HG03521 (cell line): ENCODE measurements around the gene GH1.
"Not testable (repeated sequence)": the region's sequence is repeated elsewhere in the genome, so short reads cannot be mapped to it uniquely, and the experiment has no call there.

Source experiments
- ATAC-seq: cut with Tn5 transposase; IDR thresholded peaks from one replicate; pipeline ENCODE4 v1.9.1; 2021; ENCODE audit warnings: mild to moderate bottlenecking, moderate library complexity; ENCODE audit not compliant: unreplicated experiment

Gene GH1

GRCh38 chr17:63928172-63928666 lies 9.6 kb upstream of the GH1 start:
- ATAC-seq = no peak

- ATAC-seq = no peak
Measured at GRCh38 chr17:63927464-63928171, 9.0 kb upstream of the GH1 start.

DNA sequence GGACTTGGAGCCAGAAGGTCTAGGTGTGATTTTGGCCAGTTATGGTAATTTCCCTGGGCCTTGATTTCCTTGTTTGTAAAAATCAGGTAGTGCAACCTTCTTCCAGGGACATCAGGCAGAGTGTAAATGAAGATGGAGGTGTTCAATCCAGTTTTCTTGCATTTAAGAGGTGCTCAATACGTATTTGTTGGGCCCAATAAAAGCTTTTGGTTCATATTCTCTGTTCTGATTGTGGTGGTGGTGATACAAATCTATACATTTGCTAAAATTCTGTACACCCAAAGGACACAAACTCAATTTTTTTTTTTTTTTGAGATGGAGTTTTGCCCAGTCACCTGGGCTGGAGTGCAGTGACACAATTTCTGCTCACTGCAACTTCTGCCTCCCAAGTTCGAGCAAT lies 7.5 kb upstream of the GH1 start:
- no peak for ATAC-seq

- ATAC-seq = no peak
Measured at GRCh38 chr17:63925615-63926014, 7.0 kb upstream of the GH1 start.

DNA sequence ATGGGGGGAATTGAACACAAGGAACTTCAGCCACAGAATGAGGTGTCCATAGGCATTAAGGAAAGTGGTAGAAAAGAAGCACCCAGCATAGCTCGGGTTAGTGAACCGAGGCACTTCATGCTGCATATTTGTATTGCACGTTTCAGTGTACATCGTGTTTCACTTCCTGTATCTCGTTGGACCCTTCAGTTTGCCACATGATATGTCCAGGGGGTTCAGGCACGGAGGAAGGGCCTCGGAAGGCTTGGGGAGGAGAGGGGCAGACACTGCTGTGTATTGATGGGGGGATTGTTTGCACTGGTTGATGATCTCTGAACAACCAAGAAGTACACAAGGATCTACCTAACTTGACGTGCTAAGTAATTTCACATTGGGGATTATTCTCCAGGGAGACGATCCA lies 3.8 kb upstream of the GH1 start:
- not testable (repeated sequence) for ATAC-seq

DNA sequence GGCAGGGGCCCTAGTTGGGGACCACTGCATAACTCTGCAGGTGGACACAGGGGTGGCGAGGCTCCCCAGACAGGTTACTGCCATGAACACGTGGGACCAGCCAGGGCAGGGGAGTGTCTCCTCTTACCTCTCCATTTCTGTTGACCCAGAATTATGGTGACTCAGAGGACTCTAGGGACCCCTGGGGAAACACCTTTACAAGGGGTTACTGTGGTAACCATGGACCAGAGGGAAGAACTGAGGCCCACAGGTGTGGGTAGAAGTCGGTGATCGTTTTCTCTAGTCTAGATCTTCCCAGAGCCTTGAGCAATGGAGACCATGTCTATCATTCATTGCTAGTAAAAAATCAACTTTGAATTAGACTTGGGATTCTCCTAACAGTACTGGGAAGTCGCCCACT lies 2.1 kb upstream of the GH1 start:
- ATAC-seq = not testable (repeated sequence)

- not testable (repeated sequence) for ATAC-seq
Measured at GRCh38 chr17:63920050-63920449, 1.4 kb upstream of the GH1 start.

DNA sequence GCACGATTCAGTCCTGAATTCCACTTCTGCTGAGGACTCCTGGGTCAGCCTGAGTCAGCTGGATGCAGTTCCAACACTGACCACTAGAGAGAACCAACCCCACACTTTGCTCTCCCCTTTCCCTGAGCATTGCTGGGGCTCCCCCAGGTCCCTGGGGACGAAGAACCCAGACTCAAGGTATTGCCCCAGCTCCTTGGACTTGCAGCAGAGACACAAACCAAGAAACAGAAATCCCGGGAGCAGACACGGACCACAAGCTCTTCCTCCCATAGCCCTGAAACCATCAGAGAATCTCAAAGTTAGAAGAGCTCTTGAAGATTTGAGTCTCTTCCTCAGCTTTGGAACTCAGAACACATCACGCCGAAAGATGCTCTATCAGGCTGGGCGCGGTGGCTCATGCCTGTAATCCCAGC lies 678 bp upstream of the GH1 start:
- ATAC-seq = peak; percentile 45

DNA sequence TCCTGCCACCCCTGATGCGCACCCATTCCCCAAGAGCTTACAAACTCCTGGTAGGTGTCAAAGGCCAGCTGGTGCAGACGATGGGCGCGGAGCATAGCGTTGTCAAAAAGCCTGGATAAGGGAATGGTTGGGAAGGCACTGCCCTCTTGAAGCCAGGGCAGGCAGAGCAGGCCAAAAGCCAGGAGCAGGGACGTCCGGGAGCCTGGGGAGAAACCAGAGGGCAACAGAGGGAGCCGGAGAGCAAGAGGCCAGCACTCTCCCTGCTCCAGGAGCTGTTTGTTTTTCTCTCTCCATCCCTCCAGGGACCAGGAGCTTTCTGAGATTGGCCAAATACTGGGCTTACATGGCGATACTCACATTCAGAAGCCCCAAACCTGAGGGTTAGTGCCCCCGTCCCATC lies 334 bp downstream of the GH1 start:
- no peak for ATAC-seq

DNA sequence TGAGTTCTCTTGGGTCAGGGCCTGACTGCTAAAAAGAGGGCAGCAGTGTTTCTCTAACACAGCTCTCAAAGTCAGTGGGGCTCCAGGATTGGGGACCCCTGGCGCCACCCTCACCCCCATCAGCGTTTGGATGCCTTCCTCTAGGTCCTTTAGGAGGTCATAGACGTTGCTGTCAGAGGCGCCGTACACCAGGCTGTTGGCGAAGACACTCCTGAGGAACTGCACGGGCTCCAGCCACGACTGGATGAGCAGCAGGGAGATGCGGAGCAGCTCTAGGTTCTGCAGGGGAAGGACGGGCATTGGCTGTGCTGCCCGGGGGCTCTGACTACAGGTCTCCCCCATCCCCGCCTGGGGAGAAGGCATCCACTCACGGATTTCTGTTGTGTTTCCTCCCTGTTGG lies 993 bp downstream of the GH1 start:
- ATAC-seq = no peak

DNA sequence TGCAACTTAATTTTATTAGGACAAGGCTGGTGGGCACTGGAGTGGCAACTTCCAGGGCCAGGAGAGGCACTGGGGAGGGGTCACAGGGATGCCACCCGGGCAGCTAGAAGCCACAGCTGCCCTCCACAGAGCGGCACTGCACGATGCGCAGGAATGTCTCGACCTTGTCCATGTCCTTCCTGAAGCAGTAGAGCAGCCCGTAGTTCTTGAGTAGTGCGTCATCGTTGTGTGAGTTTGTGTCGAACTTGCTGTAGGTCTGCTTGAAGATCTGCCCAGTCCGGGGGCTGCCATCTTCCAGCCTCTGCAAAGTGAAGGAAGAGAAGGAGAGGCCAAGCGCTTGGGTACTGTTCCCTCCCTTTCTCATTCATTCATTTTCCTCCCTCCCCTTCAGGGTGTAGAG lies 1.4 kb downstream of the GH1 start:
- ATAC-seq = not testable (repeated sequence)

DNA sequence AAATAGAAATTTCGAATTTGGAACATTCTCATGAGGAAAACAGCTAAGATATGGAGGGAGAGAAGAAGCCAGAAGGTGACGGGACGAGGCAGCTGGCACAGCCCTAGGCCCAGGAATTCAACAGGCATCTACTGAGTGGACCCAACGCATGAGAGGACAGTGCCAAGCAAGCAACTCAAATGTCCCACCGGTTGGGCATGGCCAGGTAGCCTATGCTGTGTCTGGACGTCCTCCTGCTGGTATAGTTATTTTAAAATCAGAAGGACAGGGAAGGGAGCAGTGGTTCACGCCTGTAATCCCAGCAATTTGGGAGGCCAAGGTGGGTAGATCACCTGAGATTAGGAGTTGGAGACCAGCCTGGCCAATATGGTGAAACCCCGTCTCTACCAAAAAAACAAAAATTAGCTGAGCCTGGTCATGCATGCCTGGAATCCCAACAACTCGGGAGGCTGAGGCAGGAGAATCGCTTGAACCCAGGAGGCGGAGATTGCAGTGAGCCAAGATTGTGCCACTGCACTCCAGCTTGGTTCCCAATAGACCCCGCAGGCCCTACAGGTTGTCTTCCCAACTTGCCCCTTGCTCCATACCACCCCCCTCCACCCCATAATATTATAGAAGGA lies 2.0 kb downstream of the GH1 start:
- ATAC-seq = no peak

- not testable (repeated sequence) for ATAC-seq
Measured at GRCh38 chr17:63915753-63916152, 2.9 kb downstream of the GH1 start.

DNA sequence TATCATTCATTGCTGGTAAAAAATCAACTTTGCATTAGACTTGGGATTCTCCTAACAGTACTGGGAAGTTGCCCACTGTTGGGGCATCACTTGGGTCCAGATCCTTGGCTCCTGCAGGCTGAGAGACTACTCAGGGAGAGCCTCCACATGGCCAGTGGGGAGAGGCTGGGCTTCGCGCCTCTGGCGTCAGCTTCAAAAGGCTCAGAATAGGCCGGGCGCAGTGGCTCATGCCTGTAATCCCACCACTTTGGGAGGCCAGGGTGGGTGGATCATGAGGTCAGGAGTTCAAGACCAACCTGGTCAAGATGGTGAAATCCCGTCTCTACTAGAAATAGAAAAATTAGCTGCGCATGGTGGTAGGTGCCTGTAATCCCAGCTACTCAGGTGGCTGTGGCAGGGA lies 4.2 kb downstream of the GH1 start:
- no peak for ATAC-seq

- no peak for ATAC-seq
Measured at GRCh38 chr17:63911657-63912100, 7.0 kb downstream of the GH1 start.

GRCh38 chr17:63911041-63911635 lies 7.5 kb downstream of the GH1 start, which contains the start of gene CSHL1:
Gene CSHL1, minus strand, starts transcription at chr17:63911258. Its CDS starts 62 bp downstream, at chr17:63911196.
- ATAC-seq = no peak

GRCh38 chr17:63910096-63910495 lies 8.5 kb downstream of the GH1 start:
- no peak for ATAC-seq

DNA sequence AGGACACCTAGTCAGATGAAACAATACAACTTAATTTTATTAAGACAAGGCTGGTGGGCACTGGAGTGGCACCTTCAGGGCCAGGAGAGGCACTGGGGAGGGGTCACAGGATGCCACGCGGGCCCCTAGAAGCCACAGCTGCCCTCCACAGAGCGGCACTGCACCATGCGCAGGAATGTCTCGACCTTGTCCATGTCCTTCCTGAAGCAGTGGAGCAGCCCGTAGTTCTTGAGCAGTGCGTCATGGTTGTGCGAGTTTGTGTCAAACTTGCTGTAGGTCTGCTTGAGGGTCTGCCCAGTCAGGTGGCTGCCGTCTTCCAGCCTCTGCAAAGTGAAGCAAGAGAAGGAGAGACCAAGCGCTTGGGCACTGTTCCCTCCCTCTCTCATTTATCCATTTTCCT lies 9.1 kb downstream of the GH1 start:
- not testable (repeated sequence) for ATAC-seq

DNA sequence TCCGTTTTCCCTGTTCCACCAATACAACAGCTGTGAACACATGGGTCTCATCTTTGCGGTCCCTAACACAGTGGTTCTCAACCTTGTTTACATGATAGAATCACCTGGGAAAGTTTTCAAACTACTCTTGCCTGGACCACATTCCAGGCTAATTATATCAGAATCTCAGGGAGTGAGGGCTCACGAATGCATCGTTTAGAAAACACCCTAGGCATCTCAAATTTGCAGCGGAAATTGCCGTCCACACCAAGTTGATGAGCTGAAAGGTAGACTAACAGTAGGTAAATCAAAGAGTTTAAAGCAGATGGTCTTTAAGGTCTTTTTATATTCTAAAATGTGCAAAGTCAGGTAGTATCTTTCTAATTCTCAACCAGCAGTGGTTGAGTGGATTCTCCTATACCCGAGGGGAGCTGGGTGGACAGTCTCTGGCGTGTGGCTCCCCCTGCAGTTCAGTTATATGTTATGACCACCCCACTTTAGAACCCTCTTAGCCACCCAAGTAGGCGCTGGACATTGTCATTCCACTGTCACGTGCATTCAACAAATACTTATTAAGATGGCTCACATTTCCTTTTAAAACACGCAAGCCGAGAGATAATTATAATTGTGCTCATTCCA lies 11.4 kb downstream of the GH1 start:
- ATAC-seq = not testable (repeated sequence)

GRCh38 chr17:63904796-63905195 lies 13.8 kb downstream of the GH1 start:
- not testable (repeated sequence) for ATAC-seq

GRCh38 chr17:63903787-63904201 lies 14.8 kb downstream of the GH1 start:
- ATAC-seq = not testable (repeated sequence)
